Measurements from ENCODE around the gene MUCL3.
"Not testable (repeated sequence)": the region's sequence is repeated elsewhere in the genome, so short reads cannot be mapped to it uniquely, and the experiment has no call there.

The MUCL3 gene

DNA sequence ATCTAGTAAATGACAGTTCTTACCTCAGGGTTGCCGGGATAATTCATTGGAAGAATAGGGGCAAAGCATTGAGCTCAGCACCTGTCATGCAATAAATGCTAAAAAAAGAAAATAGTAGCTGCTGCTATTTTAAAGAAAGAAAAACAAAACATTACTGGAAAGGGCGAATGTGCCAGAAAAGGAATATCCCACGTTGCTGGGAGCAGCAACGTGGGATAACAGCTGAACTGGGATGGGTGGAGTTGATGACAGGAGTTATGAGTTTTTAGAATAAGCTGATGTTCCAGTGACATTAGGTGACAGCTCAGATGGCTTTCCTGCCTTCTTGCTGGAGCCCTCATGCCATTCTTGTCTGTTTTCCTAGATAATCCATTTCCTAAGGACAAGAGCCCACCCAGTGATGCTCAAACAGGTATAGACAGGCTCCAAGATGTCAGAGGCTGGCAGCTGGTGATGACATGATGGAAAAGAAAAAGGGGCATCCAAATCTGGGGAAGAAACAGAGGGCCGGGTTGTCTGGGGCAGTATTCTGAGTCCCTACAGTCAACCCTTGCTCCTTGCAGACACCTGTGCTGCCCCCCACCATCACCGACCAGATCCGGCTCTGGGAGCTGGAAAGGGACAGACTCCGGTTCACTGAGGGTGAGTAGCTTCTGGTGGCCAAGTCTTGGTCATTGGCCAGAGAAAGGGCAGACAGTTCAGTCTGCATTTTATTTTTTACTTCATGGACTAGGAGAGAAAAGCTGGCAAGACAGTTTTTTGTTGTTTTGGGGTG, 27.8 kb upstream of the MUCL3 start:
- DNase-seq, result no peak

DNA sequence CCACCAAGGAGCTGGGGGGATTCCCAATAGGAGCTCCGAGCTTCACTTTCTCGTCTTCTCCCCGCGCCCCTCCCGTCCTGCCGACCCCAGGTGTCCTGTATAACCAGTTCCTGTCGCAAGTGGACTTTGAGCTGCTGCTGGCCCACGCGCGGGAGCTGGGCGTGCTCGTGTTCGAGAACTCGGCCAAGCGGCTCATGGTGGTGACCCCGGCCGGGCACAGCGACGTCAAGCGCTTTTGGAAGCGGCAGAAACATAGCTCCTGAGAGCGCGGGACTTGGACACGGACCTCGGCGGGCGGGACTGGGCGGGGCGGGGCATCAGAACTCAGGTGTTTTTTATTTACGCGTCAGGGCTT, 27.1 kb upstream of the MUCL3 start:
- DNase-seq, result no peak

DNA sequence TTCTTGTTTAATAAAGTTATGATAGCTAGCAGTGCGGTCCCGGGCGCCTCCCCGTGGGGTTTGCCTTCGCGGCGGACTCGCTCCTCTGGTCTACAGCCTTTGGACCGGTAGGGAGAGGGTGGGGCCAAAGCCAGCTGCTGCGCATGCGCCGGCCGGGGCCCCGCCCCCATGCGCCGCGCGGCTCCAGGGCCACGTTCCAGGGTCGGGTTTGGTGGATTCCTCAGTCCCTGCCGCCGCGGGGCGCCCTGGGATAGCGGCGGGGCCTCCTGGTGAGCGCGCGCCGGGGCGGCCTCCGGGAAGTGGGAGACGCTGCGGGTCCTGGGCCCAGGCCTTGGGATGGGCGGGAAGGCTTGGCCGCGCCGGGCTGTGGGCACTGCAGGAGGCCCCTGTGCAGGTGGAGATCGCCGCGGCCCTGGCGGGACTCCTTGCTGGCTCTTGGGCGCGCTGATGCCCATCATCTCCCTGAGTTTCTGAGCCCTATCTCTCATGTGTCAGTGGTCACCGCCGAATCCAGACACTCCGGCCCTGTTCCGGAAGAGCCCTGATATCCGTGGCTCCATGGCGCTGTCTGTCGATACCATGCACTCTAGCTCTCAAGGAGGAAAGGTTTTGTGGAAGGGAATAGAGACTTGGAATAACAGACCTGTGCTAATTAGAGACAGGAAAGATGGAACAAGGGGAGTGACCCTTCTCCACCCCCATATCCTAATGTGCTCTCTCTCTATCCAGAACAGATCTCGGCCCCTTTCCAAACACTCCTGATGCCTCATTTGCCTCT, 26.5 kb upstream of the MUCL3 start, which contains the start of gene VARS2:
Gene VARS2, plus strand, starts transcription at position 163 of the 778 bp plus-strand sequence. Its CDS starts 599 bp downstream, at position 762.
- DNase-seq, result peak; percentile 80

DNA sequence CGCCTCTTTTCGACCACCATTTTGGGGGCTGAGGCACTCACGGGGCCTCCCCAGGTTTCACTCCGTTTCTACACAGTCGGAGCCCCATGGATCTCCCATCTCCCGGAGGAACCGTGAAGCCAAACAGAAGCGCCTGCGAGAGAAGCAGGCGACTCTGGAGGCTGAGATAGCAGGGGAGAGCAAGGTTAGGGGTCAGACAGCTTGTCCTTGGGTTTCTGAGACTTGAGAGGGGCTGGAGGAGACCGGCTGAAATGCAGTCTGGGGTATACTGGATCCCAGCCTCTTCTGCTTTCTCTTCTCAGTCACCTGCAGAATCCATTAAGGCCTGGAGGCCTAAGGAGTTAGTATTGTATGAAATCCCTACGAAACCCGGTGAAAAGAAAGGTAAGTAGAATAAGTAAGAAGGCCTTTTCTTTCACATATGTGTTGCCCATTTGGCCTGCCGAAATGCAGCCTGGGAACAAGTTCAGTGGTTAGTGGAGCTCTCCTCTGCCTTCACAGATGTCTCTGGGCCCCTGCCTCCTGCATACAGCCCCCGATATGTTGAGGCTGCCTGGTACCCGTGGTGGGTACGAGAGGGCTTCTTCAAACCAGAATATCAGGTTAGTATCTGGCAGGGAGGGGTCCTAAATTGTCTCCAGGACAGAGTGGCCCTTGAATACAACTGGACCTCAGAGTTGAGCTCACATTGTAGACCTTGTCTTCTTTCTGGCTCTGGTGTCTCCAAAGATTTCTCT, 25.8 kb upstream of the MUCL3 start:
- no peak for DNase-seq

DNA sequence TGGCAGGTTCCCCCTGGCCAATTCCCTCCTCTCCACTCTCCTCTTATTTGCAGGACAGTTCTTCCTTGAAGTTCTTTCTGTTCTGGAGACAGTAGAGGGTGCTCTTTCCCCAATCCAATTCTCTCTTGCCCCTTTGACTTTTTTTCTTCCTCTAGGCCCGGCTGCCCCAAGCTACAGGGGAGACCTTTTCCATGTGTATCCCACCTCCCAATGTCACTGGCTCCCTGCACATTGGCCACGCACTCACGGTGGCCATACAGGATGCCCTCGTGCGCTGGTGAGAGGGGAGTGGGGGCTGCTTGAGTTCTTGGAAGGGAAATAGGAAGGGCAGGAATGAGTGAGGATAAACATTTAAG, 25.2 kb upstream of the MUCL3 start:
- no peak for DNase-seq

DNA sequence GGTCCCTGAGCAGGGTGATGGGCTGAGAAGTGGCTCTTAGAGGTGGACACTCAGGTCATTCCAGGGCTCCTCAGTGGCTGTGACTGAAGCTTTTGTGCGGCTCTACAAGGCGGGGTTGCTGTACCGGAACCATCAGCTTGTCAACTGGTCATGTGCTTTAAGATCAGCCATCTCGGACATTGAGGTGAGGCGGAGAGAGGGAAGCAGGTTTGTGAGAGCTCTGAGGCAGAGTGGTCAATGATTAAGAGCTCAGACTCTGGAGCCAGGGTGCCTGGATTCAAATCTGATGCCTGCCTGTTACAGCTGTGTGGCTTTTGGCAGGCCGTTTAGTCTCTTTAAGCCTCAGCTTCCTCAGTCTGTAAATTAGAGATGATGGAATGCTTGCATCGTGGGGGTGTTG, 23.7 kb upstream of the MUCL3 start:
- no peak for DNase-seq

DNA sequence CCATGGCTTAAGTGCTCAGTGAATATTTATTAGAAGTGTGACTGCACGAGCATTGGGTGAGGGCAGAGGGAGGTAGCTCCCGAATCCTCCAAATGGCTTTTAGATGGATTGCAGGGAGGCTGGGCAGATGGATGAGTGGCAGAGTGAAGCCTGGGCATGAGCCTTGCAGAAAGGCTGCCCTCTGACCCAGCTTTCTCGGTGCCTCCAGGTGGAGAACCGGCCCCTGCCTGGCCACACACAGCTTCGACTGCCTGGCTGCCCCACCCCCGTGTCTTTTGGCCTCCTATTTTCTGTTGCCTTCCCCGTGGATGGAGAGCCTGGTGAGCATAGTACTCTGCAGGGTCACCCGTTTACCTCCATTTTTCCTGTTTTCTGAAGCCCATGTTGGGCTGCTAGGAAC, 23.3 kb upstream of the MUCL3 start:
- no peak for DNase-seq

DNA sequence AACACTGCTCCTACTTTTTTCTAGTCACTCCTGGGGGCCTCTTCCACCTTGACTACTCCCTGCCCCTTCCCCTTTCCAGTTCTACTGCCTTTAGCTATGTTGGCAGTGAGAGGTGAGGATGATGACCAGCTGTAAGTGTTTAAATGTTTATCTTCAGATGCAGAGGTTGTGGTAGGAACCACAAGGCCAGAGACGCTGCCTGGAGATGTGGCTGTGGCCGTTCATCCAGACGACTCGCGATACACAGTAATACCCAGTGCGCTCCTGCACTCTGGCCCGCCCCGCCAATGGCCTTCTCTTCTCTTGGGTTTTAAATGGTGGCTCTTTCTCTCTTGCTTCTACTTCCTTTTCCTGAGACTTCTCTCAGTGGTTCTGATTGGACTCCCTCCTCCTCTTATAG, 22.1 kb upstream of the MUCL3 start:
- no peak for DNase-seq

DNA sequence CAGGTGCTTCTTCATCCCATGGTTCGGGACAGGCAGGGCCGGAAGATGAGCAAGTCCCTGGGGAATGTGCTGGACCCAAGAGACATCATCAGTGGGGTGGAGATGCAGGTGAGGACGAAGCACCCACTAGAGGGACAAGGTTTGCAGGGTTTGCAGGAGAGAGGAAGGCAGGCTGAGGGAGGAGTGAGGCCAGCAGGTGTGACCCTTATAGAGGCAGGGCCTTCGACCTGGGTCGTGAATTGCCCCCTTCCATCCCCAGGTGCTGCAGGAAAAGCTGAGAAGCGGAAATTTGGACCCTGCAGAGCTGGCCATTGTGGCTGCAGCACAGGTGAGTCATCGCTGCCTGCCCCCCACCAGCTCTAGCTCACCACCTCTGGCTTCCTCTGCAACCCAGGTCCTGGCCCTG, 18.3 kb upstream of the MUCL3 start:
- DNase-seq, result no peak

DNA sequence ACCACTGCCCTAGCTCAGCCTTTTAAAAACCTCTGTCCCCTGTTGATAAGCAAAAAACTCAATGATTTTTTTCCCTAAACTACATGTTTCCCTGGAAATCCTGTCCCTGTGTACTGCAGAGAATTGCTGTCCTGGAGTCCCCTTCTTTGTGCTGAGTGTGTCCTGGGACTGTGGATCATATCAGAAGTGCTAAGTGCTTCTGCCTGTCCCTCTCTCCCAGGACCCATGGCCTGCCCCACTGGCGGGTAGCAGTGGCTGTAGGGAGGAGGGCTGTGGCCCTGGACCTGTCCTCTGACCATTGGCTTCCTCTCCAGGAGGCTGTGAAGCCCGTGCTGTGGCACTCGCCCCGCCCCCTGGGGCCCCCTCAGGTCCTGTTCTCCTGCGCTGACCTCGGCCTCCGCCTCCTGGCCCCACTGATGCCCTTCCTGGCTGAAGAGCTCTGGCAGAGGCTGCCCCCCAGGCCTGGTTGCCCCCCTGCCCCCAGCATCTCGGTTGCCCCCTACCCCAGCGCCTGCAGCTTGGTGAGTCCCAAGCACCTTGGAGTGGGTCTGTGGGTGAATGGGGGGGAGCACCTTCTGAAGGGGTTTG, 16.6 kb upstream of the MUCL3 start:
- not testable (repeated sequence) for DNase-seq

DNA sequence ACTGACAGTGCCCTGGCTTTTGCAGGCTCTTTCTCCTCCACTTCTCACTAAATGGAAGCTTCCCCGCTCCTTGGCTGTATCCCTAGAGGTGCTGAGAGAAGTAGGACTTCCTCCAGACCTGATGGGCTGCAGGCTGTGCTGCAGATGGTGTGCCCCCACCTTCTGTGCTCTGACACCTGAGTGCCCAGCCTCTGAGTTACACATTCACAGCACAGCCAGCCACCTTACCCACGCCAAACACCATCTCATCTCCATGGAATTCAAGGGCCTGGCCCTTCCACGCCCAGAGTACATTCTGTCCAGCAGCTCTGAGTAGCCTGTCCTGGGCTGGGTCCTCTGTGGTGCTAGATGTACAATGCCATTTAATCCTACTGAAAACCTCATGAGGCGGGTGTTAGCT, 14.1 kb upstream of the MUCL3 start:
- DNase-seq, result no peak

DNA sequence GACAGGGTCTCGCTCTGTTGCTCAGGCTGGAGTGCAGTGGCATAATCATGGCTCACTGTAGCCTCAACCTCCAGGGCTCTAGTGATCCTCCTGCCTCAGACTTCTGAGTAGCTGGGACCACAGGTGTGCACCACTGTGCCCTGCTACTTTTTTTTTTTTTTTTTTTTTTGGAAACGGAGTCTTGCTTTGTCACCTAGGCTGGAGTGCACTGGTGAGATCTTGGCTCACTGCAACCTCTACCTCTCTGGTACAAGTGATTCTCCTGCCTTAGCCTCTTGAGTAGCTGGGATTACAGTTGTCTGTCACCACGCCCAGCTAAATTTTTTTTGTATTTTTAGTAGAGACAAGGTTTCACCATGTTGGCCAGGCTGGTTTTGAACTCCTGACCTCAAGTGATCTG, 13.7 kb upstream of the MUCL3 start:
- DNase-seq, result not testable (repeated sequence)

DNA sequence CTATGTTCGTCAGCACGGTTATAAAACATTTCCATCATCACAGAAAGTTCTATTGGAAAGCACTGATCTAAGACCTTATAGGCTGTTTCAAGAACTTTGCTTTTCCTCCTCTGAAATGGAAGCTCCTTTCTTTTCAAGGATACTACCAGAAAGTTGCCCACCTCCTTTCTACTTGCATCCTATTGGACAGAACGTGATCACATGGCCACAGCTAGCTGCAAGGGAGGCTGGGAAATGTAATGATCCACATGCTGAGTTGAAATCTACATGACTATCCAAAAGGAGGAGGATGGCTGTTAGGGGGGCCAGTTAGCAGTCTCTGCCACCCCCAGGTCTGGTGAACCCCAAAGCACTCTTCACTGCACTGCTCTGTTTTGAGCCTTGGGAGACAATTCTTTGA, 12.1 kb upstream of the MUCL3 start:
- DNase-seq, result no peak

DNA sequence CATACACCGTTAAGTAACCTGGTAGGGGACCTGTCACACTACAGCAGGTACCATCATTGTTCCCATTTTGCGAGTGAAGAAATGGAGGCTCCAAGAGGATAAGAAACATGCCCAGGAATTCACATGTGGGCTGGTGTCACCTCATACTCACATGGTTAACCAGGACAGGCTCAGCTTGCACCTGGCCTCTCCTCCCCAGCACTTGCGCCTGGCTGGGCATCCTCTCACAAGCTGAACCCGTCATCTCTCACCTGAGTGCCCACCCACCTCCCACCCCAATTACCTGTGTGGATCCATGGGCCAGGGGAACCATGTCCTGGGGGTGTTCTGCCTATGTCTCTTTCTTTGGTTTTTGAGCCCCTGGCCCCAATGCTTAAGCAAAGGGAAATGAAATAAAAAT, 10.3 kb upstream of the MUCL3 start:
- no peak for DNase-seq

DNA sequence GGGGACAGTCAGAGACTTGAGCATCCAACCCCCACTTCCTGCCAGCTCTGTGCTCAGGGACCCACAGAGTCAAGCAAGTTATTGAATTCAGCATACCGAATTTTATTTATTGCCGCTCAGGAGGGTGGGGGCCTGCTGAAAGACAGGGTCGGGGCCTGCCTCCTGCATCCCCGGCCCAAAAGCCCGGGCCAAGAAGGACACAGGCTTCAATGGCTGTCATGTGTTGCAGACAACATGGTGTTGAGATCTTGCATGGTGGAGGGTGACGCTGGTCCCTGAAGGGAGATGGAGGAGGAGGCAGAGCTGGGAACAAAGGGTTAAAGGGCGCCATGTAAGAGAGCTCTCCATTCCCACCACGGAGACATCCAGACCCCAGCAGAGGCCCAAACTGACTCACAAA, 9.5 kb upstream of the MUCL3 start:
- DNase-seq, result no peak

DNA sequence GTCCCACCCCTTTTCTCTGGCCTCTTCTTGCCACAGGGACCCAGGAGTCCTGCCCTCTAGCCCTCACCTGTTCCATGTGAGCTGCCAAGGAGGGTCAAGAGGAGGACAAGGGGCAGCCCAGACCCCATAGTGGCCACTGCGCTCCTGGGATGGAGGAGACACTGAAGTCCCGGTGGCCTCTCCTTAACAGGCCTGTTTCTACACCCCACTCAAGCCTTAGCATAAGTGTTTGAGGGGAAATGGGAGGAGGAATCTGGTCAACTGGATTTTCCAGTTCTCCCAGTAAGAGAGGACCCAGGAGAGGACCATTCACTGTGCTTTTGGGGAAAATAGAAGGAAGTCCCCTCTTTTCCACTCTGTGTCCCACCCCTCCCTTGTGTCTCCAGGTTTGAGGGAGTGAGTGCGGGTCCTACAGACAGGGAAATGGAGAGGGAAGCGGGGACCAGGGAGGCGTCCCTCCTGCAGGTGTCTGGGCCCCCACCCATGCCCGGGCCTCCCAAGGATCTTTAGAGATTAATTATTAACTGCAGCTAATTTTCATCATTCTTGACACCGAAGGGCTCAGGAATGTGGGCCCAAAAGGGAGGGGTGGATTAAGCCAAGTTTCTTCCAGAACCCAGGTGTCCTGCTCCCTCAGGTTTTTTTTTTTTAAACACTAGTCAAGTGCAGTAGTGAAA, 8.7 kb upstream of the MUCL3 start, which contains the start of gene SFTA2:
Gene SFTA2, minus strand, starts transcription at position 202 of the 677 bp plus-strand sequence. Its CDS starts 74 bp downstream, at position 128.
- no peak for DNase-seq

DNA sequence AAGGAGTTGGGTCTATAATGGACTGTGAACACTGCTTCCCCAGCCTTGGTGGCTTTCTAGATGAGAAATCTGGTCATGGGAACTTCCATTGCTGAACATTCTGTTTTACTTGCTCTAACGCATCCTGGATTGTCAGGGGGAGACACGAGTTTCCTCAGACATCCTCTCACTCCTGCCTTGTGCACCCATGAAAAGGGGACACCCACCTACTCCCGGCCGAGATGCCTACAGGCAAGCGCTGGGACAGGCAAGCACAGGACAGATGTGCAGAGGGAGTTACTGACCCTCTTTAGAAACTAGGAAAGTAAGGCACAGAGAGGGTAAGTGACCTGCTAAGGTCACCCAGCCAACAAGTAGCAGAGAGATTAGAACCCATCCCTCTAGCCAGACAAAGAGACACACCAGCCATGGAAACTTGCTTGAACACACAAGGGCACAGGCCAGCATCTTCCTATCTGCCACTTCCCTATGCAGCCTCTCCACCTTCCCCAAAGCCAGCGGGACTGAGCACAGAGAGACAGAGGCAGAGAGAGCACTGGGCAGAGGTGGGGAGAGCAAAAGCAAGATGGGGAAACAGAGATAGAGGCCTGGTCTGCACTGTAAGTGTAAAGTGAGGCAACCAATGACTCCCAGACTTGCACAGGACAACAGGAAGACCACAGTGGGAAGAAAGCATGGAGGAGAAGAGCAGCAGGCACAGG, 8.0 kb upstream of the MUCL3 start:
- DNase-seq, result no peak

DNA sequence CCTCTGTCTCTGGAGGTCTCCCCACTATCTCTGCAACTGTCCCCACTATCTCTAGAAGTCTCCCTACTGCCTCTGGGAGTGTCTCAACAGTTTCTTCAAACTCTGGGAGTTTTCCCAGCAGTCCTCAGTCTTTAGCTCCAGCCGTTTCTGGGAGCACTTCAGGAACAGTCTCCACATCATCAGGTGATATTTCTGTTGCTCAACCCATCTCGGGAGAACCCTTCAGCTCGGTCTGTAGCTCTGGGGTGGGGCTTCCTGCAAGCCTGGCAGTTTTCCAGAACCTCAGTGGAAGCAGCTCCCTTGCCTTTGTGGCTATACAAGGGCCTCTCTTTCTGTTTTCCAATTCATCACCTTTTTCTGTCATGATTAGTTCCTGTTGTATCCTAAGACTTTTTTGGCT, 5.8 kb upstream of the MUCL3 start:
- DNase-seq, result no peak

DNA sequence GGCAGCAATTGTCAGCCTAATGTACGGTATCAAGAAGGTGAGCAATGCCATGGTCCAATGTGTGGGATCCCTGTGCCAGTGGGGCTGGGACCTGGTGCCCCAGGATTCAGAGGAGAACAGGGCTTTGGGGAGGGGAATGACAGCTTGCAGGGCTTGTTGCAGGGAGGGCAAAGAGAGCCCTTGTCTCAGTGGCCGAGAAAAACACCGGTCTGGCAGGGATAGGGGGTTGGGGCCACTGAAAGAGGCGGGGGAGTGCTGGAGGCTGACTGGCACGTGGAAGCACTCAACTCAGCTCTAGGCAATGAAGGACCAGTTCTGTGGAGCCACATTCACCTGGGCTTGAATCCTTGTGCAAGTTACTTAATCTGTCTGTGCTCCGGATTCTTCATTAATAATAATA, 3.5 kb upstream of the MUCL3 start:
- no peak for DNase-seq

DNA sequence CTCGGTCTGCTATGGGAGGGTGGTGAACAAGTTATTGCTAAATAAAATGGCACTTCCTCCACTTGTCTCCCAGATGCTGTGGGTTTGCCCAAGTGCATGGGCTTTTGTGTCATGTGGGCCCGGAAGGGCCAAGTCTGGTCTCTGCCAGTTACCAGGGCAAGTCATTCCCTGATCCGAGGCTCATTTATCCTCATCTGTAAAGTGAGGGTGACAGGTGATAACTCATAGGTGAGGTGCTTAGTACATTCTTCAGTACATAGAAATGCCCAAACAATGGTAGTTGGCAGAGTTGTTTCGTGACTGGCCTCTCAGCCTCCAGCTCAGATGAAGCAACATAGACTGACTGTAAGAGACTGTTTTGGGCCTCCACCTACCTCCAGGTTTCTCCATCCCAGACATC, 2.0 kb upstream of the MUCL3 start:
- DNase-seq, result no peak

DNA sequence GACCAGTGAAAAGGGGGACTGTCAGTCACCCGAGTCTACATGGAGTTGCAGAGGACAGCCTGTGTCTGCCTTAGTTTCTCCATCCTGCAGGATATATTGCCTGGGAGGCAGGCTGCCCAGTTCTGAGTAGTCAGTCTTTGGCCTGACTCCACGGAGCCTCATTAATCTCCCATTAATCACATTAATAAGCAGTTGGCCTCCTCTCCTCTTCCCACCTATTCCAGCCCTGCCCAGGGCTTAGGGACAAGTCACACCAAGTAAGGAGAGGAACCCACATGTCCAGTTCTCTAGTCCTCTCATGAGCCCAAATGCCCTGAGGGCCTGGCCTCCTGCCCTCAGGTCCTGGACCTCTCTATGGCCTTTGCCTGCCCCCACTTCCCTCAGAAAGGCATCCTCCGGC, 1.3 kb upstream of the MUCL3 start:
- DNase-seq, result no peak

Measured in activated T-cell treated with anti-CD3 and anti-CD28 coated beads for 4 hours (primary cell).